GM23248 (cell line): Measurements from ENCODE around the gene RAB3IP.
"Not testable (repeated sequence)": the region's sequence is repeated elsewhere in the genome, so short reads cannot be mapped to it uniquely, and the experiment has no call there.

Experiments
- EZH2 ChIP-seq: fragments of 200-600 bp; sonication (generic); IDR thresholded peaks from 2 replicates; pipeline ENCODE4 v1.6.1; 2018; ENCODE audit warnings: antibody characterized with exemption, mild to moderate bottlenecking; ENCODE audit not compliant: insufficient read depth, poor library complexity, severe bottlenecking
- EZH2phosphoT487 ChIP-seq: fragments of 200-600 bp; sonication (generic); IDR thresholded peaks from 2 replicates; pipeline ENCODE4 v1.6.1; 2018; ENCODE audit warnings: antibody characterized with exemption, moderate library complexity, mild to moderate bottlenecking, low read depth; ENCODE audit not compliant: insufficient read depth

DNA sequence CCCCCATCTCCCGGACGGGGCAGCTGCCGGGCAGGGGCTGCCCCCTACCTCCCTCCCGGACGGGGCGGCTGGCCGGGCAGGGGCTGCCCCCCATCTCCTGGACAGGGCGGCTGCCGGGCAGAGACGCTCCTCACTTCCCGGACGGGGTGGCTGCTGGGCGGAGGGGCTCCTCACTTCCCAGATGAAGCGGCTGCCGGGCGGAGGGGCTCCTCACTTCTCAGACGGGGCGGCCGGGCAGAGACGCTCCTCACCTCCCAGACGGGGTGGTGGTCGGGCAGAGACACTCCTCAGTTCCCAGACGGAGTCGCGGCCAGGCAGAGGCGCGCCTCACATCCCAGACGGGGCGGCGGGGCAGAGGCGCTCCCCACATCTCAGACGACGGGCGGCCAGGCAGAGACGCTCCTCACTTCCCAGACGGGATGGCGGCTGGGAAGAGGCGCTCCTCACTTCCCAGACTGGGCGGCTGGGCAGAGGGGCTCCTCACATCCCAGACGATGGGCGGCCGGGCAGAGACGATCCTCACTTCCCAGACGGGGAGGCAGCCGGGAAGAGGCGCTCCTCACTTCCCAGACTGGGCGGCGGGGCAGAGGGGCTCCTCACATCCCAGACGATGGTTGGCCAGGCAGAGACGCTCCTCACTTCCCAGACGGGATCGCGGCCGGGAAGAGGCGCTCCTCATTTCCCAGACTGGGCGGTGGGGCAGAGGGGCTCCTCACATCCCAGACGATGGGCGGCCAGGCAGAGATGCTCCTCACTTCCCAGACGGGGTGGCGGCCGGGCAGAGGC is 114.7 kb downstream of the RAB3IP start:
- TF ChIP-seq EZH2, EZH2phosphoT487: not testable (repeated sequence)
